Natural killer cell (primary cell): ENCODE measurements around the gene TLE1. TPM values are rescaled to one million over a fixed set of nuclear protein-coding genes. Genes with fewer than 3 reads are reported as not detected.
"Not testable (repeated sequence)": the region's sequence is repeated elsewhere in the genome, so short reads cannot be mapped to it uniquely, and the experiment has no call there.

Experiments used
- ATAC-seq, 3 donors: fragments of 150-1000 bp in 2 of 3; fragments of 200-7000 bp in 1 of 3; cut with Tn5 transposase; 1 replicate in 1 of 3; 2 replicates in 2 of 3; pipeline ENCODE4 v1.10.0; 2021; ENCODE audit warnings: mild to moderate bottlenecking in 2 of 3, moderate library complexity in 2 of 3
- DNase-seq, 2 donors: peaks; one replicate each; pipeline versions ENCODE4 v3.0.0 to v3.0.0-alpha.2; 2013 to 2021; ENCODE audit warnings: mixed read lengths in 1 of 2
- H3K27ac ChIP-seq: one replicate; pipeline ENCODE4 v1.5.1; 2013; ENCODE audit warnings: mild to moderate bottlenecking, low read length
- H3K27me3 ChIP-seq: one replicate; pipeline ENCODE4 v1.6.1; 2013; ENCODE audit warnings: low read length; ENCODE audit not compliant: control insufficient read depth, insufficient read depth
- H3K36me3 ChIP-seq: one replicate; pipeline ENCODE4 v1.6.1; 2013; ENCODE audit warnings: low read length; ENCODE audit not compliant: control insufficient read depth, insufficient read depth
- H3K4me1 ChIP-seq: one replicate; pipeline ENCODE4 v1.6.1; 2013; ENCODE audit warnings: low read length; ENCODE audit not compliant: control insufficient read depth, insufficient read depth
- H3K4me3 ChIP-seq: one replicate; pipeline ENCODE4 v1.5.1; 2013; ENCODE audit warnings: low read length
- H3K9me3 ChIP-seq: one replicate; pipeline ENCODE4 v1.6.1; 2013; ENCODE audit warnings: low read length; ENCODE audit not compliant: control insufficient read depth, insufficient read depth
- H3K27ac Mint-ChIP-seq, 2 donors: one replicate each; pipeline ENCODE4 v1.8.0; 2022; ENCODE audit warnings: mild to moderate bottlenecking in 2 of 2, mixed read lengths in 2 of 2, moderate library complexity in 1 of 2
- H3K27me3 Mint-ChIP-seq, 2 donors: one replicate each; pipeline ENCODE4 v1.8.0; 2022; ENCODE audit warnings: low read depth in 2 of 2, mixed read lengths in 2 of 2
- H3K36me3 Mint-ChIP-seq: one replicate; pipeline ENCODE4 v1.8.0; 2022; ENCODE audit warnings: mixed read lengths
- H3K4me1 Mint-ChIP-seq, 2 donors: one replicate each; pipeline ENCODE4 v1.8.0; 2022; ENCODE audit warnings: mixed read lengths in 2 of 2
- H3K4me3 Mint-ChIP-seq: one replicate; pipeline ENCODE4 v1.8.0; 2022; ENCODE audit warnings: mild to moderate bottlenecking, moderate library complexity, mixed read lengths
- H3K9me3 Mint-ChIP-seq, 2 donors: one replicate each; pipeline ENCODE4 v1.8.0; 2022; ENCODE audit warnings: mixed read lengths in 2 of 2
- CTCF ChIP-seq: fragments of 200-600 bp; IDR thresholded peaks from one replicate; pipeline ENCODE4 v1.8.0; 2022; ENCODE audit warnings: antibody characterized with exemption
- WGBS: methylation state at CpG from one replicate; pipeline ENCODE4 v1.1.7; 2013; ENCODE audit warnings: missing lambda C conversion rate; ENCODE audit not compliant: insufficient coverage; 5-methylcytosine and 5-hydroxymethylcytosine counted together
- intact Hi-C: fragments of 100-400 bp; cut with micrococcal nuclease; formaldehyde crosslinking; loops from one replicate; pipeline ENCODE4 v1.14.2; 2022
- total RNA-seq, 4 donors: library from RNA; stranded (reverse); fragments of 120-200 nt in 1 of 4; gene quantifications; one replicate each; pipeline versions ENCODE4 v1.2.3 to v1.2.4, GENCODE V29; 2013 to 2022

Gene TLE1
- total RNA-seq, 3 donors from 2014 or later (not counting 1 experiment from before 2014, with no cell fraction given) = 38.8 to 58.9 (median 44.5) TPM

GRCh38 chr9:81690251-81690851 is 1.0 kb upstream of the TLE1 start:
- Mint-ChIP-seq H3K9me3 (no peaks in the 10 kb centered on the region), H3K36me3 (no peaks in the 10 kb centered on the region), H3K4me3 (peak overlapping the region; percentile 99), H3K27ac (peak overlapping the region; percentile 93 to 95), H3K4me1 (peaks cover 5 to 17% of the 10 kb centered on the region in 2 donors), H3K27me3 (peaks cover 9 to 11% of the 10 kb centered on the region in 2 donors)
- ATAC-seq (no peak), DNase-seq (peak; percentile 17 to 25)
- no peak for TF ChIP-seq CTCF
- Histone ChIP-seq H3K9me3 (no peaks in the 10 kb centered on the region), H3K4me3 (peak overlapping the region; percentile 54), H3K4me1 (peaks cover 11% of the 10 kb centered on the region), H3K27ac (no peak overlapping the region), H3K27me3 (peaks cover 2% of the 10 kb centered on the region), H3K36me3 (no peaks in the 10 kb centered on the region)
- intact Hi-C loops = no loop called here
- WGBS = 42% methylated on average over 15 of the region's 23 CpGs

- H3K27me3 ChIP-seq, H3K27me3 Mint-ChIP-seq, ATAC-seq, H3K9me3 Mint-ChIP-seq, DNase-seq, H3K9me3 ChIP-seq, H3K36me3 Mint-ChIP-seq, H3K36me3 ChIP-seq: not testable (repeated sequence)
- Mint-ChIP-seq H3K4me1 (peaks cover 5 to 17% of the 10 kb centered on the region in 2 donors), H3K27ac (peak overlapping the region; percentile 93 to 95), H3K4me3 (peak overlapping the region; percentile 99)
- Histone ChIP-seq H3K27ac (peak overlapping the region; percentile 35), H3K4me3 (peak overlapping the region; percentile 66), H3K4me1 (peaks cover 11% of the 10 kb centered on the region)
- intact Hi-C loops = loop anchor here (5.0 kb wide), 2 partner anchors 67 to 152 kb away; no protein-coding TSS in a partner anchor
- WGBS = 1% methylated on average over 17 of the region's 21 CpGs
Measured at GRCh38 chr9:81689093-81689342, 329 bp downstream of the TLE1 start.

GRCh38 chr9:81688262-81689092 is 870 bp downstream of the TLE1 start:
- ATAC-seq = peak; percentile 13 to 38 (median 22)
- intact Hi-C loops = loop anchor here (5.0 kb wide), 2 partner anchors 66 to 151 kb away; no protein-coding TSS in a partner anchor

GRCh38 chr9:81687521-81688261 is 1.7 kb downstream of the TLE1 start:
- no peaks in the 10 kb centered on the region for H3K9me3 ChIP-seq
- Mint-ChIP-seq H3K27me3 (no peaks in the 10 kb centered on the region), H3K36me3 (no peaks in the 10 kb centered on the region), H3K9me3 (no peaks in the 10 kb centered on the region), H3K4me1 (peaks cover 5 to 17% of the 10 kb centered on the region in 2 donors), H3K4me3 (no peak overlapping the region), H3K27ac (no peak overlapping the region)
- peaks cover 2% of the 10 kb centered on the region for H3K27me3 ChIP-seq
- DNase-seq (peak; percentile 9 to 28), ATAC-seq (no peak)
- TF ChIP-seq CTCF = no peak
- H3K4me1 ChIP-seq = peaks cover 17% of the 10 kb centered on the region
- no peaks in the 10 kb centered on the region for H3K36me3 ChIP-seq
- intact Hi-C loops = loop anchor here (1.0 to 5.0 kb wide), 4 partner anchors 65 to 164 kb away; no protein-coding TSS in a partner anchor
- no peak overlapping the region for H3K27ac ChIP-seq
- 1% methylated on average over 49 of the region's 51 CpGs for WGBS
- H3K4me3 ChIP-seq = peak overlapping the region; percentile 66

More at GRCh38 chr9:81688262-81689092, 870 bp downstream of the TLE1 start:
- Histone ChIP-seq H3K4me1 (peaks cover 11% of the 10 kb centered on the region), H3K4me3 (peak overlapping the region; percentile 66), H3K27ac (peak overlapping the region; percentile 35)
- H3K4me1 Mint-ChIP-seq = peaks cover 5 to 17% of the 10 kb centered on the region in 2 donors
- H3K36me3 Mint-ChIP-seq, H3K9me3 ChIP-seq, H3K9me3 Mint-ChIP-seq, H3K36me3 ChIP-seq, H3K27me3 Mint-ChIP-seq, H3K27me3 ChIP-seq: not testable (repeated sequence)
- peak overlapping the region; percentile 93 to 95 for H3K27ac Mint-ChIP-seq
- H3K4me3 Mint-ChIP-seq = peak overlapping the region; percentile 99
- DNase-seq = peak; percentile 44 to 49
- WGBS = 1% methylated on average over 107 of the region's 107 CpGs
